A673 (cell line): ENCODE results near the gene PCBP1. TPM values are rescaled to one million over a fixed set of nuclear protein-coding genes. Genes with fewer than 3 reads are reported as not detected.
A peak's percentile ranks its signal among the peaks of the same experiment; 100 is the strongest.

Experiments
- BruUV-seq: library from RNA; stranded (reverse); fragments of 400-500 nt; replicated peaks from 2 replicates; lab custom pipeline; 2021; lab: Mats Ljungman, UMichigan
- CTCF ChIA-PET: fragments of 300-600 bp; sonication (Branson Sonifier 250); formaldehyde crosslinking; loops from one replicate; lab custom pipeline; 2022; ENCODE audit warnings: antibody characterized with exemption; lab: Charles Lee
- POLR2A ChIA-PET: fragments of 300-600 bp; sonication (Branson Sonifier 250); formaldehyde crosslinking; loops from one replicate; lab custom pipeline; 2022; ENCODE audit warnings: antibody characterized with exemption; ENCODE audit not compliant: low non-redundant PET; lab: Charles Lee
- DNase-seq: peaks from one replicate; pipeline ENCODE4 v3.0.0-alpha.2; 2015; ENCODE audit warnings: low spot score
- H3K27ac ChIP-seq: fragments of 200-600 bp; sonication (generic); 2 replicates; pipeline ENCODE4 v1.5.1; 2016; ENCODE audit warnings: mixed run types, low read depth, mild to moderate bottlenecking, mixed read lengths, antibody characterized with exemption, low read length; ENCODE audit not compliant: poor library complexity, severe bottlenecking
- H3K27me3 ChIP-seq: fragments of 200-600 bp; sonication (generic); replicated peaks from 2 replicates; pipeline ENCODE4 v1.6.1; 2017; ENCODE audit warnings: mixed run types, low read depth, mild to moderate bottlenecking, mixed read lengths, antibody characterized with exemption, low read length; ENCODE audit not compliant: insufficient read depth, poor library complexity
- H3K36me3 ChIP-seq: fragments of 200-600 bp; sonication (generic); 2 replicates; pipeline ENCODE4 v1.6.1; 2016; ENCODE audit warnings: mixed run types, mild to moderate bottlenecking, mixed read lengths, antibody characterized with exemption, low read length; ENCODE audit not compliant: insufficient read depth, poor library complexity, severe bottlenecking
- H3K4me1 ChIP-seq: fragments of 200-600 bp; sonication (generic); 2 replicates; pipeline ENCODE4 v1.6.1; 2017; ENCODE audit warnings: mixed run types, mild to moderate bottlenecking, mixed read lengths, antibody characterized with exemption, low read length; ENCODE audit not compliant: insufficient read depth, poor library complexity, severe bottlenecking
- H3K4me3 ChIP-seq: fragments of 200-600 bp; sonication (generic); 2 replicates; pipeline ENCODE4 v1.5.1; 2016; ENCODE audit warnings: low read depth, mixed run types, mild to moderate bottlenecking, mixed read lengths, low read length; ENCODE audit not compliant: poor library complexity, severe bottlenecking
- H3K9me3 ChIP-seq: fragments of 200-600 bp; sonication (generic); 2 replicates; pipeline ENCODE4 v1.6.1; 2016; ENCODE audit warnings: mixed run types, low read depth, mild to moderate bottlenecking, mixed read lengths, antibody characterized with exemption, low read length; ENCODE audit not compliant: poor library complexity, severe bottlenecking
- CTCF ChIP-seq: fragments of 300-800, 200-600 bp; sonication (generic); conservative IDR thresholded peaks from 2 replicates; pipeline ENCODE4 v1.5.1; 2017; ENCODE audit warnings: low read depth, mild to moderate bottlenecking, antibody characterized with exemption, low read length, moderate library complexity, mixed read lengths
- EZH2 ChIP-seq: fragments of 200-600 bp; sonication (generic); IDR thresholded peaks from 2 replicates; pipeline ENCODE4 v1.6.1; 2017; ENCODE audit warnings: borderline replicate concordance, low read depth, mild to moderate bottlenecking, mixed read lengths, antibody characterized with exemption, low read length; ENCODE audit not compliant: poor library complexity, severe bottlenecking
- intact Hi-C: fragments of 100-400 bp; cut with micrococcal nuclease; formaldehyde crosslinking; loops from one replicate; pipeline ENCODE4 v1.10.0; 2022; ENCODE audit not compliant: unreplicated experiment
- total RNA-seq: library from RNA; stranded (reverse); gene quantifications from 2 replicates; pipeline ENCODE4 v1.2.3, GENCODE V29; 2021

Gene PCBP1
- total RNA-seq, 1 experiment from 2014 or later: 350 TPM

- no peaks in the 10 kb centered on the region for H3K9me3 ChIP-seq
- H3K4me1 ChIP-seq: peaks cover 27% of the 10 kb centered on the region
- POLR2A ChIA-PET: interaction anchor here (0.5 kb wide), 1 partner anchor 186 kb away, joined by 8 read pairs; no protein-coding TSS in a partner anchor
- peak overlapping the region; percentile 100 for H3K27ac ChIP-seq
- no TSS peak for BruUV-seq
- peaks cover 29% of the 10 kb centered on the region for H3K36me3 ChIP-seq
- intact Hi-C loops: no loop called here
- TF ChIP-seq CTCF (no peak), EZH2 (no peak)
- H3K27me3 ChIP-seq: no peaks in the 10 kb centered on the region
- H3K4me3 ChIP-seq: peak overlapping the region; percentile 85
- DNase-seq: no peak
- CTCF ChIA-PET: no interaction called here
Measured at GRCh38 chr2:70084973-70085710, 2.1 kb upstream of the PCBP1 start.

GRCh38 chr2:70085711-70086277 lies 1.5 kb upstream of the PCBP1 start:
- CTCF ChIA-PET: interaction anchor here (0.6 kb wide), 1 partner anchor 15 kb away, joined by 3 read pairs; no protein-coding TSS in a partner anchor
- H3K4me3 ChIP-seq: peak overlapping the region; percentile 85
- POLR2A ChIA-PET: no interaction called here
- peak overlapping the region; percentile 100 for H3K27ac ChIP-seq
- peaks cover 29% of the 10 kb centered on the region for H3K36me3 ChIP-seq
- TSS peak; percentile 73 for BruUV-seq
- TF ChIP-seq CTCF (no peak), EZH2 (no peak)
- H3K27me3 ChIP-seq: no peaks in the 10 kb centered on the region
- no peaks in the 10 kb centered on the region for H3K9me3 ChIP-seq
- DNase-seq: no peak
- H3K4me1 ChIP-seq: peaks cover 31% of the 10 kb centered on the region
- intact Hi-C loops: loop anchor here (2.0 kb wide), 1 partner anchor 57 kb away; no protein-coding TSS in a partner anchor

- no TSS peak for BruUV-seq
- CTCF ChIA-PET: interaction anchor here (0.6 kb wide), 1 partner anchor 15 kb away, joined by 3 read pairs; no protein-coding TSS in a partner anchor
- Histone ChIP-seq H3K27me3 (no peaks in the 10 kb centered on the region), H3K27ac (peak overlapping the region; percentile 100), H3K4me1 (peaks cover 31% of the 10 kb centered on the region), H3K36me3 (peaks cover 29% of the 10 kb centered on the region), H3K9me3 (no peaks in the 10 kb centered on the region), H3K4me3 (peak overlapping the region; percentile 85)
- intact Hi-C loops: loop anchor here (2.0 kb wide), 1 partner anchor 56 kb away; no protein-coding TSS in a partner anchor
- TF ChIP-seq EZH2 (no peak), CTCF (no peak)
- POLR2A ChIA-PET: no interaction called here
- DNase-seq: peak; percentile 74
Measured at GRCh38 chr2:70086278-70086837, 919 bp upstream of the PCBP1 start.
